NCI-H2196 treated with DMSO at 0.1 percent for 48 hours (cell line): ENCODE results near the gene FBXO41.
"Not testable (repeated sequence)": the region's sequence is repeated elsewhere in the genome, so short reads cannot be mapped to it uniquely, and the experiment has no call there.

Source experiments
- DNase-seq: peaks from one replicate; lab custom pipeline; 2025; ENCODE audit not compliant: unreplicated experiment; lab: John Stamatoyannopoulos, UW

The FBXO41 gene

DNA sequence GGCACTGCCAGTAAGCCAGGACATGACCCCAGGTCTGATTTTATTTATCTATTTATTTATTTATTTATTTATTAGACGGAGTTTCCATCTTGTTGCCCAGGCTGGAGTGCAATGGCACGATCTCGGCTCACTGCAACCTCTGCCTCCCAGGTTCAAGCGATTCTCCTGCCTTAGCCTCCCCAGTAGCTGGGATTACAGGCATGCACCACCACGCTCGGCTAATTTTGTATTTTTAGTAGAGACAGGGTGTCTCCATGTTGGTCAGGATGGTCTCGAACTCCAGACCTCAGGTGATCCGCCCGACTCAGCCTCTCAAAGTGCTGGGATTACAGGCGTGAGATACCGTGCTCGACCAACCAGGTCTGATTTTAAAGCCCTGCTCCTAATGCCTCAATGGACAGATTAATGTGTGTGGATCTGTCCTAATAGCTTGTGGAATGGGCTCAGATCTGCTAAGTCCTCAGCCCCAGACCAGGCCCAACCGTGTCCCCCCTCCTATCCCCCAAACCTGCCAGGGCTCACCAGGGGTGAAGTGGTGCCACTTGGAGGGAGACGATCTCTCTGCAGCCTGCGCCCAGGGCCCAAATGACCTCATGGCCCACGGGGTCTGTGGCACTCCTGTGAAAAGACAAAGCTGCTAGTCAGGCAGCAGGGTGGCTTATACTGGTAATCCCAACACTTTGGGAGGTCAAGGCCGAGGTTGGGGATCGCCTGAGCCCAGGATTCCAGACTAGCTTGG is 21.4 kb downstream of the FBXO41 start:
- not testable (repeated sequence) for DNase-seq

DNA sequence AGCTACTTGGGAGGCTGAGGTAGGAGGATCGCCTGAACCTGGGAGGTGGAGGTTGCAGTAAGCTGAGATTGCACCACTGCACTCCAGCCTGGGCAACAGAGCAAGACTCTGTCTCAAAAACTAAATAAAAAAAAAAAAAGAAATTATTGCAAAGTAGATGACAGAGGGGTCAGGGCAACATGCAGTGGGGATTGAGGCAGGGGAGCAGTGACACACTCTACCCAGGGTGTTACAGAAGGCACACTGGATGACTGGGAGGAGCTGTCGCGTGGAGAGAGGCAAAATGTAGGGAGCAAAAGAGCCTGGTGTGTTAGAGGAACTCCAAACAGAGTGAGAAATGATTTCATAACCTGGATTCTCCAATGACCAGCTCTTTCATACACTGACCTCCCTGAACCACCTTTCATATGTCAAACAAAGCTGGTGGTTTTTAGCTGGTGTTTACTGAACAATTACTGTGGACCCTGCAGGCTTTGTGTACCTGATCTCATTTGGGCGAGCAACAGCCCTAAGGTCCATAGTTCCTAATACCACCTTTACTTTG is 22.1 kb downstream of the FBXO41 start:
- no peak for DNase-seq

- no peak for DNase-seq
These were observed 23.8 kb downstream of the FBXO41 start for GRCh38 chr2:73260338-73260984.

DNA sequence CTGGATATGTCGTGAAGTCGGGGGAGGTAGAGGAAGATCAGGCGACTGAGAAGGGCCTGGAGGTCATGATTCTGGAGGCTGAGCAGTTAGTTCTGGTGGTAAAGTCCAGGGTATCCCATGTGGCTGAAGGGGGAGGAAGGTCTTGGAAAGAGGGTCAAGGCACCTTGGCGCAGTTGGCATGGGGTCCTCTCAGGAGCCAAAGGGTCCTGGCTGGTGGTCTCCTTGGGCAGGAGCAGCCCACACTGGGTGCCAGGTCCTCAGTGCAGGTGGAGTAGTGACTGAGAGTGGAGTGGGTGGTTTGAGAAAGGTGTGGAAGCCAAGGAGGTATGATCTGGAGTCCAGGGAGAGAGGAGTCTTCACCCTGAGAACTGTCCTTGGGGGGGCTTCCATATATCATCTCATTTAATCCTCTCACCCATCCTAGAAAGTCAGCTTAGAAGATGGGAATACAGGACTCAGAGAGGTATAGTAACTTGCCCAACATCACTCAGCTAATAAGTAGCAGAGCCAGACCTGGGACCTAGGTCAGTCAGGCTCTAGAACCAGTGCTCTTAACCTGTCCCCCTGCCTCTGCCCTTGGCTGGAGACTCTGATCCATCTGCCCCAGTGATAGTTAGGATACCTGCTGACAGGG is 24.5 kb downstream of the FBXO41 start:
- DNase-seq: no peak

- no peak for DNase-seq
These were observed 25.0 kb downstream of the FBXO41 start for GRCh38 chr2:73259276-73259675.

- no peak for DNase-seq
These were observed 25.4 kb downstream of the FBXO41 start for GRCh38 chr2:73258913-73259215.

DNA sequence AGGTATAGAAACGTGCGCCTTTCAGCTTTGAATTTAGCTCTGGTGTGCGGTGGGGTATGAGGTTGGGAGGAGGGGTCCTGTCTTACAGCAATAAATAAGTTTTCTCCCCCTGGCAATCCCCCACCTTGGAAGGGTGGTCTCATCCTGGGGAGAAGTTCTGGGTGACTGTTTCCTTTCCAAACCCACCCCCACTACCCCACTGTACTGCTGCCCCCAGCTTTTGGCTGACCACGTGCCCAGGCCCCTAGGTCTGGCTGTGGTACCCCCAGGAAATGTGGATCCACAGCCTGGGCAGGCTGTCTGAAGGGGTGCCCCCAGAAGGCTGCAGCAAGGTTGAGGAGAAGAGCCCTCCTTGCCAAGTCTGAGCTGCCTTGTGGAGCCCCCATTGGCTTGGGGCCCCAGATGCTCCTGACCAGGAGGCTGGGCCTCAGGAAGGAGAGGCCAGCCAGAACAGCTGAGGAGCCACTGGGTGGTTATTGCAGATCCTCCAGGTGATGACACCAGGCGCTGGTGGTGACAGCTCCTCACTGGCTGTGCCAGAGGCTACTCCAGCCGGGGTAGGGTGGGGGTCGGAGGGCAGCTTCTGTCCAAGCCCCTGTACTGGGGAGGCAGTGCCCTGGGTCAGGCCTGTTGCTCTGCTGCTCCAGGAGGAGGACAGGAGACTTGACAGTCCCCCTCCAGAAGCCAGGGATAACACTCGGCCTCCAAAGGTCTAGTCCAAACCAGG is 25.9 kb downstream of the FBXO41 start:
- DNase-seq: no peak

- DNase-seq: no peak
These were observed 26.7 kb downstream of the FBXO41 start for GRCh38 chr2:73257425-73258125.

GRCh38 chr2:73257021-73257420 is 27.3 kb downstream of the FBXO41 start:
- DNase-seq: no peak

DNA sequence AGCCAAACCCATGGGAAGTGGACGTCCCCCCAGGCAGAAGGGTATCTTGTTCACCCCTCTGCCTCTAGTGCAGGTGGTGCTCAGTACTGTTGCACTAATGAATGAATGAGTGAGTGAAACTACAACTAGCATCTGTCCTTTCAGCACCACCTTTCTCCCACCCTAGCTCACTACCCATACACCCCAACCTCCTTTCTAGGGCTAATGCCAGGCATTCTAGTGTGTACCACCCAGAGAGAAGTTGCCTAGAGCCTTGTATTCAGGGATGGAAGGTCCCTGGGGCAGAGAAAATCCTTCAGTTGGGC is 27.7 kb downstream of the FBXO41 start:
- no peak for DNase-seq

- no peak for DNase-seq
These were observed 28.2 kb downstream of the FBXO41 start for GRCh38 chr2:73255907-73256617.

GRCh38 chr2:73255007-73255644 is 29.2 kb downstream of the FBXO41 start:
- DNase-seq: no peak

GRCh38 chr2:73254343-73255006 is 29.8 kb downstream of the FBXO41 start:
- no peak for DNase-seq

GRCh38 chr2:73253901-73254300 is 30.4 kb downstream of the FBXO41 start:
- DNase-seq: no peak

DNA sequence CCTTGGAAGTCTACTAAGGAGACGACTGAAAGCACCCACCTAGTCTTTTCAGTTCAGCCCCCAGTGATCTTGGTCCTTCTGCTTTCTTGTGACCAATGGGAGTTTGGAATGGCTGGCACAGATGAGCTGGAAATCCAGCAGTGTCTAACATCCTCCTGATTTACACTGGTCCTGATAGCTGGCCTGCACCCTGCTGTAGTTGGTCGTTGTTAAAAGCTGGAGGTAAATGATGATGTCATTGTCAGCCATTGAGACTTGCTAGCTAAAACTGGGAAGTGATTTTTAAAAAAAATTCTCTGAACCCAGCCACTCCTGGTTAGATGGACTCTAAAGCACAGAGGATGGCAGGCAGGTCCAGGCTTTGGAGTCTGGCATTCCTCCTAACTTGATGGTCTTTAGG is 30.9 kb downstream of the FBXO41 start:
- no peak for DNase-seq

DNA sequence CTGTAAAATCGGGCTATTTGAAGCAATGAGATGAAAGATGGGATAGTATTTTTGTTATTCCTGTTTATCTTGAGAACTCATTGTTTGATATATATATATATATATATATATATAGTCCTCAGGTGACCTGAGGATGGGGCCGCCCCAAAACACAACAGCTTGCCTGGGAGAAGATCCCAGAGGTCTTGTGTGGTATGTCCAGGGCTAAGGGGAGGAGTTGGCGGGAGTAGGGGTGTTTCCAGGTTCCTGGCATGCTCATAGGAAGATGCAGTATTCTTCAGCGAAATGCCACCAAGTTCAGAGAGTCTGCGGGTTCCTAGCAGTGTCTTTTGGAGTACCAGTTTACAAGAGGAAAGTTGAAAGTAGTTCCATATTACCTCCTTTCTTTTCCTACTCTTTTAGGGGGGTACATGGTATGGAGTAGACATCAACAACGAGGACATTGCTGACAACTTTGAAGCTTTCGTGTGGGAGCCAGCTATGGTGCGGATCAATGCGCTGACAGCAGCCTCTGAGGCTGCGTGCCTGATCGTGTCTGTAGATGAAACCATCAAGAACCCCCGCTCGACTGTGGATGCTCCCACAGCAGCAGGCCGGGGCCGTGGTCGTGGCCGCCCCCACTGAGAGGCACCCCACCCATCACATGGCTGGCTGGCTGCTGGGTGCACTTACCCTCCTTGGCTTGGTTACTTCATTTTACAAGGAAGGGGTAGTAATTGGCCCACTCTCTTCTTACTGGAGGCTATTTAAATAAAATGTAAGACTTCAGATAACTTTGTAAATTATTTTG is 31.8 kb downstream of the FBXO41 start:
- no peak for DNase-seq

DNA sequence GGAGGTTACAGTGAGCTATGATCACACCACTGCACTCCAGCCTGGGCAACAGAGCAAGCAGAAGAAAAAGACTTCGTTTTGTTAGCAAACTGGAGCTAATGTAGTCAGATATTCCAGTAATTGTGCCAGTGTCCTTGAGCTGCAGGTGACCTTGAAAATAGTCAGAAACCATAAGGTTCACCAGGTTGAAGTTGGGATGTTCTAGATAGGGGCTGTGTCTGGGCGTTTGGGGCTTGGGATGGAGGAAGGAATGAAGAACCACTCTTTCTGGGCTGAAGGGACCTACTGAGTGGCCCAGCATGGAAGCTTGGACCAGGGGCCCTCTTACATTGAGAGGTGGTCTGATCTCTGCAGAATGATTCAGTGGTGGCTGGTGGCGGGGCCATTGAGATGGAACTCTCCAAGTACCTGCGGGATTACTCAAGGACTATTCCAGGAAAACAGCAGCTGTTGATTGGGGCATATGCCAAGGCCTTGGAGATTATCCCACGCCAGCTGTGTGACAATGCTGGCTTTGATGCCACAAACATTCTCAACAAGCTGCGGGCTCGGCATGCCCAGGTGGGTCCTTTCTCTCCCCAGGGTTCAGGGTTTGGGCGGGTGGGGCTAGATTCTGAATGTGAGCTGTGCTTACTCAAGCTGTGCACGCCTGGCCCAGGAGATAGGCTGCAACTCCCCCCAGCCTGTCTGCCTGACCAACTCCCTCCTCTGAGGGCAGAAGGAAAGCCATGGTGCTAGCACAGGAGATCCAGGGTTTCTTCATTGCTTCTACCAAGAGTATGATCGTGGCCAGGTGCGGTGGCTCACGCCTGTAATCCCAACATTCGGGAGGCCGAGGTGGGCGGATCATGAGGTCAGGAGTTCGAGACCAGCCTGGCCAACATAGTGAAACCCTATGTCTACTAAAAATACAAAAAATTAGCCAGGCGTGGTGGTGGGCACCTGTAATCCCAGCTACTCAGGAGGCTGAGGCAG is 33.1 kb downstream of the FBXO41 start:
- DNase-seq: no peak

- DNase-seq: no peak
These were observed 34.6 kb downstream of the FBXO41 start for GRCh38 chr2:73249636-73250035.
